A549 (cell line): Measurements from ENCODE around the gene EXOC4. TPM values are rescaled to one million over a fixed set of nuclear protein-coding genes. Genes with fewer than 3 reads are reported as not detected.

ENCODE experiments used
- ATAC-seq, 2 experiments: fragments of 200-7000 bp in 1 of 2; fragments of >200 bp in 1 of 2; cut with Nextera tagmentation in 1 of 2; cut with Tn5 transposase in 1 of 2; 3 replicates each; pipeline versions ENCODE4 v1.8.0 to v1.9.1; 2018 to 2020; ENCODE audit warnings: mild to moderate bottlenecking in 1 of 2, moderate library complexity in 1 of 2
- CTCF ChIA-PET: fragments of 300-600 bp; sonication (Branson Sonifier 250); formaldehyde crosslinking; extraction: SDS; loops from one replicate; lab custom pipeline; 2021; ENCODE audit warnings: antibody characterized with exemption, inconsistent platforms; lab: Yijun Ruan, JAX
- POLR2A ChIA-PET: fragments of 350-600 bp; formaldehyde crosslinking; extraction: SDS; loops from one replicate; lab custom pipeline; 2021; ENCODE audit warnings: antibody characterized with exemption, inconsistent platforms; lab: Yijun Ruan, JAX
- DNase-seq, 2 experiments: peaks; one replicate each; pipeline versions ENCODE4 v3.0.0 to v3.0.0-alpha.2; 2011 to 2016; ENCODE audit warnings: low read depth in 1 of 2, low spot score in 1 of 2
- FAIRE-seq: peaks from 2 replicates; lab custom pipeline; 2011; peaks lifted over from hg19 to GRCh38; lab: Jason Lieb, UNC
- H3K27ac ChIP-seq, 2 experiments: fragments of >200 bp; sonication (Bioruptor Twin); formaldehyde crosslinking; 3 replicates each; pipeline ENCODE4 v1.5.1; 2016 to 2017
- H3K4me1 ChIP-seq: fragments of >200 bp; sonication (Bioruptor Twin); formaldehyde crosslinking; 3 replicates; pipeline ENCODE4 v1.6.1; 2016
- H3K4me2 ChIP-seq: fragments of >200 bp; sonication (Bioruptor Twin); formaldehyde crosslinking; 3 replicates; pipeline ENCODE4 v1.6.1; 2016
- H3K4me3 ChIP-seq: fragments of >200 bp; sonication (Bioruptor Twin); formaldehyde crosslinking; 3 replicates; pipeline ENCODE4 v1.5.1; 2016
- H3K9me3 ChIP-seq: fragments of >200 bp; sonication (Bioruptor Twin); formaldehyde crosslinking; 3 replicates; pipeline ENCODE4 v1.6.1; 2016
- BCL3 ChIP-seq: fragments of >200 bp; sonication (Bioruptor Twin); formaldehyde crosslinking; IDR thresholded peaks from 3 replicates; pipeline ENCODE4 v1.6.1; 2016
- CTCF ChIP-seq: fragments of >200 bp; sonication (Bioruptor Twin); formaldehyde crosslinking; IDR thresholded peaks from 3 replicates; pipeline ENCODE4 v1.5.1; 2016
- E2F6 ChIP-seq: IDR thresholded peaks from 2 replicates; pipeline ENCODE4 v1.6.1; 2012; ENCODE audit warnings: low read depth, borderline replicate concordance
- FOXS1 ChIP-seq: fragments of 250-450 bp; sonication (Bioruptor Pico); IDR thresholded peaks from 2 replicates; pipeline ENCODE4 v1.5.0; 2020; ENCODE audit warnings: mild to moderate bottlenecking, moderate library complexity
- HDAC2 ChIP-seq: fragments of 200-600 bp; sonication (generic); IDR thresholded peaks from 2 replicates; pipeline ENCODE4 v1.6.1; 2016
- HEYL ChIP-seq: fragments of 250-450 bp; sonication (Bioruptor Pico); IDR thresholded peaks from 2 replicates; pipeline ENCODE4 v1.8.0; 2021; ENCODE audit warnings: mild to moderate bottlenecking, moderate library complexity
- JUN ChIP-seq, 2 experiments: fragments of >200 bp; sonication (Bioruptor Twin); formaldehyde crosslinking; IDR thresholded peaks; 2 replicates in 1 of 2; 3 replicates in 1 of 2; pipeline ENCODE4 v1.6.1; 2016 to 2017
- MYC ChIP-seq: IDR thresholded peaks from 2 replicates; pipeline ENCODE4 v1.6.1; 2012; ENCODE audit warnings: mild to moderate bottlenecking, inconsistent platforms, low read length, improper control_type of control experiment, borderline replicate concordance
- NR3C1 ChIP-seq: fragments of >200 bp; sonication (Bioruptor Twin); formaldehyde crosslinking; IDR thresholded peaks from 3 replicates; pipeline ENCODE4 v1.6.1; 2017
- POLR2AphosphoS2 ChIP-seq: conservative IDR thresholded peaks from 2 replicates; pipeline ENCODE4 v1.6.1; 2012; ENCODE audit warnings: low read length, improper control_type of control experiment, inconsistent platforms
- RCOR1 ChIP-seq: fragments of 150-350 bp; IDR thresholded peaks from 2 replicates; pipeline ENCODE4 v1.6.1; 2014; ENCODE audit warnings: antibody characterized with exemption, low read length, low read depth
- REST ChIP-seq: fragments of 200-600 bp; sonication (generic); IDR thresholded peaks from 2 replicates; pipeline ENCODE4 v1.6.1; 2016; ENCODE audit warnings: antibody characterized with exemption, mild to moderate bottlenecking, moderate library complexity
- RFX5 ChIP-seq: fragments of 450-650 bp; IDR thresholded peaks from 2 replicates; pipeline ENCODE4 v1.7.1; 2014; ENCODE audit warnings: antibody characterized with exemption, mild to moderate bottlenecking, moderate library complexity
- SREBF2 ChIP-seq: fragments of 450-650 bp; IDR thresholded peaks from 2 replicates; pipeline ENCODE4 v1.6.1; 2014; ENCODE audit warnings: mild to moderate bottlenecking, moderate library complexity
- ZC3H11A ChIP-seq: fragments of 450-650 bp; IDR thresholded peaks from 2 replicates; pipeline ENCODE4 v1.6.1; 2014; ENCODE audit warnings: antibody characterized with exemption, mild to moderate bottlenecking
- ZFP36 ChIP-seq: fragments of 450-650 bp; IDR thresholded peaks from 2 replicates; pipeline ENCODE4 v1.6.1; 2014; ENCODE audit warnings: borderline replicate concordance; ENCODE audit not compliant: partially characterized antibody
- WGBS: methylation state at CpG from one replicate; pipeline ENCODE4 v1.1.6; 2017; ENCODE audit errors: missing lambda C conversion rate; 5-methylcytosine and 5-hydroxymethylcytosine counted together
- polyA plus RNA-seq, 4 experiments: library from polyadenylated mRNA; depleted of rRNA in 3 of 4; stranded (reverse); fragments of >200 nt; fragmentation: RNase III in 1 of 4; extraction: RNeasy Plus Mini Kit Qiagen cat#74134 plus additional on column Dnase treatment in 1 of 4; gene quantifications; 2 replicates in 3 of 4; 3 replicates in 1 of 4; pipeline ENCODE4 v1.2.3, GENCODE V29; 2011 to 2017

EXOC4 gene
- polyA plus RNA-seq, 2 of the 4 experiments (the other 2 are of a cell fraction): 33.4 to 73.1 TPM

GRCh38 chr7:133709036-133709880, 456.4 kb downstream of the EXOC4 start (continued):
- no peak for TF ChIP-seq MYC
- no peak for TF ChIP-seq NR3C1
- TF ChIP-seq E2F6: no peak
- TF ChIP-seq RCOR1: no peak

- Histone ChIP-seq H3K9me3 (no peaks in the 10 kb centered on the region), H3K27ac (no peak overlapping the region), H3K4me1 (peaks cover 2% of the 10 kb centered on the region; the same call in 2 of the 3 replicates), H3K4me2 (no peak overlapping the region)
- WGBS: 91% methylated on average over 2 of the region's 2 CpGs
- CTCF ChIA-PET: interaction anchor here (0.6 to 1.6 kb wide), 2 partner anchors 12 to 142 kb away, joined by 3 to 5 read pairs; no protein-coding TSS in a partner anchor
- TF ChIP-seq MYC (no peak), RFX5 (no peak), REST (no peak), FOXS1 (CRISPR knock-in tag) (no peak), SREBF2 (no peak)
- TF ChIP-seq, all 56 proteins: peak for 0
- DNase-seq (no peak), ATAC-seq (no peak), FAIRE-seq (no peak)
- no peak overlapping the region for H3K4me3 ChIP-seq
- POLR2A ChIA-PET: no interaction called here
These were observed 459.7 kb downstream of the EXOC4 start for GRCh38 chr7:133712544-133712943.

GRCh38 chr7:133714654-133715053, 461.8 kb downstream of the EXOC4 start:
- ChIA-PET CTCF (interaction anchor here (0.6 to 1.2 kb wide), 3 partner anchors 13 to 747 kb away, joined by 3 to 5 read pairs (median 4); no protein-coding TSS in a partner anchor), POLR2A (no interaction called here)
- WGBS: 79% methylated on average over 3 of the region's 3 CpGs

GRCh38 chr7:133718131-133718530, 465.3 kb downstream of the EXOC4 start:
- POLR2A ChIA-PET: no interaction called here
- ATAC-seq (no peak), DNase-seq (no peak), FAIRE-seq (no peak)
- Histone ChIP-seq H3K4me2 (no peak overlapping the region), H3K9me3 (no peaks in the 10 kb centered on the region), H3K4me3 (no peak overlapping the region), H3K27ac (no peak overlapping the region), H3K4me1 (no peaks in the 10 kb centered on the region)
- CTCF ChIA-PET: interaction anchor here (1.1 kb wide), 1 partner anchor 34 kb away, joined by 3 read pairs; no protein-coding TSS in a partner anchor
- 76% methylated on average over 1 of the region's 1 CpG for WGBS
- no peak for TF ChIP-seq CTCF
- TF ChIP-seq POLR2AphosphoS2: no peak
- no peak for TF ChIP-seq BCL3
- TF ChIP-seq HDAC2: no peak
- TF ChIP-seq REST: no peak
- TF ChIP-seq JUN (IDR thresholded peaks at IDR 0.05): no peak

More at GRCh38 chr7:133714654-133715053, 461.8 kb downstream of the EXOC4 start:
- no peaks in the 10 kb centered on the region for H3K4me1 ChIP-seq
- TF ChIP-seq HEYL (CRISPR knock-in tag) (no peak), ZC3H11A (no peak), ZFP36 (no peak), SREBF2 (no peak)
- TF ChIP-seq, all 56 proteins: peak for 0
- Histone ChIP-seq H3K9me3 (no peaks in the 10 kb centered on the region), H3K4me2 (no peak overlapping the region), H3K27ac (no peak overlapping the region), H3K4me3 (no peak overlapping the region)
- ATAC-seq: no peak
- no peak for FAIRE-seq
- no peak for DNase-seq
